Cardiac septum (tissue), 1 donor: ENCODE results near the gene HS3ST3B1. TPM values are rescaled to one million over a fixed set of nuclear protein-coding genes. Genes with fewer than 3 reads are reported as not detected.

Experiments used
- DNase-seq: peaks from one replicate; pipeline ENCODE4 v3.0.0-alpha.2; 2020; ENCODE audit warnings: low spot score
- intact Hi-C: fragments of 100-400 bp; cut with DNase I; formaldehyde crosslinking; loops from one replicate; pipeline ENCODE4 v1.14.0; 2022
- total RNA-seq: library from RNA; stranded (reverse); fragmentation: NEBNext Ultra II Directional; extraction: Animal tissue kit (Norgen Biotek cat#: 25700); gene quantifications from one replicate; pipeline ENCODE4 v1.2.1, GENCODE V29; 2021
- donor health status: DM: no; HTN: no; CAD: no.

The HS3ST3B1 gene
- total RNA-seq, 1 donor from 2014 or later, result 2.6 TPM

DNA sequence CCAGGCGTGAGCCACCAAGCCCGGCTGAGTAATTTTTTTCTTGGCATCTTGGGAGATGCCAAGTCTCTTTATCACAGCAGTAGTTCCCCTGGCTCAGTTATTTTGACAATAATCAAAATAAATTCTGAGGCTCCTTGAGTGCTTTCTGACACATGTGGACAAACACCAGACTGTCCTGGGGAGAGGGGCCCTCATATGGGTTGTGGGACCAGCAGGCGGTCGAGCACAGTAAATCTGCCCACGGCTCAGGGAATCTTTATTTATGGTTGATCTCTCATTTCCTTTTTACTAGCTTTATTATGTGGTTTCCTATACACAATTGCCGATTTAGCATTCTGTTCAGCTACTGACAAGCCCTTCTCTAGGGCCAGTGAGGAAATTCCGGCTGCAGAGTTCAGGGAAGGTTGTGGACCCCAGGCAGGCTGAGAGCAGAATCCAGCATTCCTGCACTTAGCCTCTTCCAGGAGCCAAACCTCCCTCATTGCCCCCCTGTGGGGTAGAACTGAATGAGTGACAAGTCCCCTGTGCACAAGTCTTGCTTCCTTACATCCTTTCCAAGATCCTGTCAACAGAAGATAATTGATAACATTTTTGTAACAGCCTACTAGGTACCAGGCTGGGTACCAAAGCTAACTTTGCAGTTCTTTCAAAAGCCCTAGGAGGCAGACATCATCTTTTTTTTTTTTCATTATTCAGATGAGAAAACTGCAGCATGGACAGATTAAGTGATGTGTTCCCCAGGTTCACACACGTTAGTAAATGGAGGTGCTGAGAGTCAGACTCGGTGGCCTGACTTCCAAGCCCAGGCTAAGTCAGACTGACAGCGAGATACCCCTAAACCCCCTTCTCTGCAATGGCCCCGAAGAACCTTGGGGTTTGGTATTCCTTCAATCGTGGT, 40.2 kb downstream of the HS3ST3B1 start:
- DNase-seq, result peak; percentile 49
- intact Hi-C loops, result no loop called here

DNA sequence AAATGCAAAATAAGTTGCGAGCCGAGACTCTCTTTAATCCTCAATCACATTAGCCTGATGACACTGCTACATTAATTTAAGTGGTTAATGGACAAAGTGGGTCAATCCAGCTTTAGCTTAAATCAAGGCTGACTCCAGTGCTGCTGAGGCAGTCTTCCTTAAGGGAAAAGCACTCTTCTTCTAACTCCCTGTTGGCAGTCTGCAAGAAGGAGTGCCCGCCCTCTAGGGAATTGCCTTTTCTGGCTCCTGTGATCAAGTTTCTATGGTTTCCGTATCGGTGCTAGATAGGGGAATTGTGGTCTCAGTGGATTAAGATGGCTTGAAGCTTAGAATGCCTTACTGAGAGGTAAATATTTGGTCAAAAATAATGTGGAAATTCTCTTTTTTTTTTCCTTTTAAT, 41.0 kb downstream of the HS3ST3B1 start:
- no peak for DNase-seq
- intact Hi-C loops, result no loop called here

DNA sequence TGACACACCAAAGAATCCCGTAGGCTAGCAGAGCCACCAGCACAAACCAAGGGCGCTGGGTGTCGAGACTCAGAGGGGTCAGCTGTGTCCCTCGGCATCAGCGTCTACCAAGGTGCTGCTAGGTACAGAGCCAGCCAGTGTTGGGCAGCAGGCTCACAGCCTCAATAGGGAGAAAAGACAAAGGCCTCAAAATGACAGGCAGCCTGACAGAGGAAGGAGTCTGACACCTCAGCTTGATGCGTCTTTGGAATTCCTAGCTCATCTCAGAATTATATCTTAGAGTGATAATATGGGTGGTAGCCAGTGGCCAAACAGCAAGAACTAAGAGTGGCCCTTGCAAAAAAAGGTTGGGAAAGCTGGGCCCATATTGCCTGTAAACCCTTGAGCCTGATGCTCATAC, 45.9 kb downstream of the HS3ST3B1 start:
- intact Hi-C loops, result no loop called here
- DNase-seq, result peak; percentile 20

DNA sequence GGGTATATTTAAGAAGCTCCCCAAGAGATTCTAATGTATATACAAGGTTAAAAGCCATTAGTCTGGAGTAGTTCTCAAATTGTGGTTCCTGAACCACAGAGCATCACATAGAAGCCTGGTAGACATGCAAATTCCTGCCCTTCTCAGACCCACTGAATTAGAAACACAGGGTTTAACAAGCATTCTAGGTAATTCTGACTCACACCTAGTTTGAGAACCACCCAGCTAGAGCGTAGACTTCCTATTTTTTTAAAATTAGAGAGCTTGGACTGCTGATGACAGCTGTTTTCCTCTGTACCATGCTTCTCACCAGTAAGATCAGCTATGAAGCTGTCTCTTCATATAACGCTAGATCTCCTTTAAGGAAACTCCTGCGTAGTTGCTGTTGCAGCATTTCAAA, 50.6 kb downstream of the HS3ST3B1 start:
- intact Hi-C loops, result no loop called here
- no peak for DNase-seq

DNA sequence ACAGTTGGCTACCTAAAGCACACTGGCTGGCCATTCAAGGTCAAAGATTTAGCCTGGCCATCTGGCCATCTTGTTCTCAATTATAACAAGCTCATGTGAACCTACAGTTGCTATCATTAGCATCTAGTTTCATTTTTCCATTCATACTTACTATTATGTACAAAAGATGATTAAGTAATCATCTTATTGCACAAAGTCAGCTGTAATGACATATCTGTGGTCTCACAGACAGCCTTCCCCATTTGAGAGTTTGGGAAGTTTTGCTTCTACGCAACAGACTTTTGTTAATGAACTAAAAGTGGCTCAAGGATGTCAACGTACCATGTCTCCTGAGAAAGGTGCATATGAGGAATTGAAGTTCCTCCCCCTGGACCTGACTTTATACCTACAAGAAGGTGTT, 51.3 kb downstream of the HS3ST3B1 start:
- intact Hi-C loops, result no loop called here
- DNase-seq, result no peak

DNA sequence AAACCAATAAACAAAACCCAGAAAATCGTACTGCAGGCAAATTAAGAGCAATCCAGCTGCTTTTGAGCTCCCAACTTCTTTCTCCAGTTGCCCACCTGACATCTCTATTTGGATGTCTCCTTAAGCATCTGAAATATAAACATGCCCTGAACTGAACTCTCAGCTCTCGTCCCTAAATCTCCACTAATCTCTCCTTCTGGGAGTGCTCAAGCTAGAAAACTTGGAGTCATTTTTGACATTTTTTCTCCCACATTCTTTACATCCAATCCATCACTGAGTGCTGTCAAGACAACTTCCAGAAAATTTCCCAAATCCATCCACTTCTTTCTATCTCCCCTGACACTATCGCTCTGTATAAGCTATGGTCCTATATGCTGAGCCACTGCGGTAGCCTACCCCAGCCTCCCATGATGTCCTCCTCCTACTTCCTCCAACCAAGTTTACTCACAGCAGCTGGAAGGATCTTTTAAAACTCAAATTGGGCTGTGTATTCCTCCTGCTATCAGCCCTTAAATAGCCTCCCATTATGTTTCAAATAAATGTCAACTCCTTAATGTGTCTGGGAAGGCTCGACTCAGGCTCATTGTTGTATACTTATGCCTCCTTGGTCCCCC, 53.1 kb downstream of the HS3ST3B1 start:
- no peak for DNase-seq
- intact Hi-C loops, result no loop called here

DNA sequence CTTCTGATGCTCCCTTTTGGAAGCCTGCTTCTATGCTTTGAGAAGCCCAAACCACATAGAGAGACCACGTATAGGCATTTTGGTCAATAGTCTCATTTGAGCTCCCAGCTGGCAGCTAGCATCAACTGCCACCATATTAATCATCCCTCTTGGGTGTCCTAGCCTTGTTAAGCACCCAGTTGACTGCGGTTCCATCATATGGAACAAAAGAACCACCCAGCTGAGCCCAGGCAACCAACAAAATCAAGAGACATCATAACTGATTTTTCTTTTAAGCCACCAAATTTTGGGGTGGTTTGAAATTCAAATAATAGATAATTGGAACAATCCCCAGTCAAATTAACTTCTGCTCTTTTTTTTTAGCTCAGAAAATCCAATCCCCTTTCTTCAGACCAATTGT, 53.9 kb downstream of the HS3ST3B1 start:
- intact Hi-C loops, result no loop called here
- no peak for DNase-seq

DNA sequence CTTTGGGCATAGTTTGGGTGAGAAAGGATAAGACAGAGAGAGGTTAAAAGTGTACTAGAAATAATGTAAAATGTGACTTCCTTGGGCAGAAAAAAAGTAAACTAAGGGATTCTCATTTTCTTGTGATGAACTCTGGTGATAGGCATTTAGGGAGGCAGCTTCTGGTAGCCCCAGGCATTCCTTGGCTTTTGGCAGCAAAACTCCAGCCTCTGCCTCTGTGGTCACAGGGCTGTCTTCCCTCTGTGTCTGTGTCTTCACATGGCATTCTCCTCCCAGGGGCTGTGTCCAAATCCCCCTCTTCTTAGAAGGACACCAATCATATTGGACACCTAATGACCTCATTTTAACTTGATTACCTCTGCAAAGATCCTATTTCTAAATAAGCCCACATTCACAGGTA, 54.7 kb downstream of the HS3ST3B1 start:
- DNase-seq, result peak; percentile 6
- intact Hi-C loops, result no loop called here

DNA sequence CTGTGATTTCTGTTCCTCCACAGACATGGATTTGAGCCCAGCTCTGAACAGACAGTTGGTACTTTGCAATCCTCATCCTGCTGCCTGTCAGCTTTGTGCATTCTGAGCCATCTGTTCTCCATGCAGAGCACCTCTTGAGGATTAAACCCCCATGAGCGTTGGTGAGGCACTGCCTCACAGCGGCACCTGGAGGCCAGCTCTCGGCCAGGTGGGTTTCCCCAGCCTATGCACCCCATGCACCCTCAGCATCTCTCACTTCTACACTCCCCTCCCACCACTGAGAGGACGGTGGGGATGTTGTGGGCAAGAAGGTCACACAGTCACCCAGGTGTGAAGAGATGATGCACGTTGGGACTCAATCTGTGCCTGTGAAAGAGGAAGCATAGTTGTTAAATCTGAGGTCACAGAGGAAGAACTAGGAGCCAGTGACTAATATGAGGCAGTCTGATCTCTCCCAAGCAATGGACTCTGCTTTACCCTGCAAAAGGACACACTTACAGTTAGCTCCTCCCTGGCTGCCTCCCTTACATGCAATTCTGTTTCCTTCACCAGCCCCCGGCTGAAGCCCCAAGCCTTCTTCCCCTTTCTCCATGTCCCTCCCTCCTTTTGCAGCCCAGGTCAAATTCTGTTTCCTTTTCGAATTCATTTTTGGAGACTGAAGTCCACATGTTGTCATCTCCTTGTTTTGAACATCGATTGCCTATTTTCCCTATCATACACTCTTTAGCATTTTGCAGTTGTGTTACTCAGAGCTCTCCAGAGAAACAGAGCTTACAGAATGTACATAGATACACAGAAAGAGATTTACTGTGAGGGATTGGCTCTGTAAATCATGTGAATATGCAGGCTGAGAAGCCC, 58.5 kb downstream of the HS3ST3B1 start:
- peak; percentile 55 for DNase-seq
- intact Hi-C loops, result no loop called here

DNA sequence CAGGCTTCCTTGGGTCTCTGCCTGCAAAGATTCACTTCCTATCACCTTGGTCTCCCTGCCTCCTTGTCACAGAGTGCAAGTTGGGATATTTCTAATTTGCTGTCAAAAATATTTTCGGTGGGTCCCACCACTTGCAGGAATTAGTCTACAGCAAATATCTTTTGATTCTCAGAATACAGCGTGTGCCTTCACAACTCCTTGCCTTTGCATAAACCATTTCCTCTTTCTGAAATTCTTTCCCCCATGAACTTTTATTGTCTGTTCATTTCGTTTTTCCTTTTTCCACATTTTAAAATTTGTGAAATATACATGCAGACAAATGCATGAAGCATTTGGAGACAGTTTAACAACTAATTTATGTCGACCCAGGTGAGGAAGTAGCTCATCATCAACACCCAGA, 60.0 kb downstream of the HS3ST3B1 start:
- intact Hi-C loops, result no loop called here
- DNase-seq, result peak; percentile 3

DNA sequence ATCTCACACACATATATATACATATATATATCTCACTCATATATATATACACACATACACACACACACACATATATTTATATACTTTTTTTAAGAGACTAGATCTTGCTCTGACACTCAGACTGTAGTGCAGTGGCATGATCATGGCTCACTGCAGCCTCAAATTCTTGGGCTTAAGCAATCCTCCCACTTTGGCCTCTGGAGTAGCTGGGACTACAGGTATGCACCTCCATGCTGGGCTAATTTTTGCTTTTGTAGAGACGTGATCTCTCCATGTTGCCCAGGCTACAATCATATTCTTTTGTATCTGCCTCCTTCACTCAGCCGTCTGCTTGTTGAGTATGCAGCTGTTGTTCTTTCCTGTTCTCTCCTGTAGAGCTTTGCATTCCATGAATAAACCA, 60.6 kb downstream of the HS3ST3B1 start:
- no peak for DNase-seq
- intact Hi-C loops, result no loop called here

DNA sequence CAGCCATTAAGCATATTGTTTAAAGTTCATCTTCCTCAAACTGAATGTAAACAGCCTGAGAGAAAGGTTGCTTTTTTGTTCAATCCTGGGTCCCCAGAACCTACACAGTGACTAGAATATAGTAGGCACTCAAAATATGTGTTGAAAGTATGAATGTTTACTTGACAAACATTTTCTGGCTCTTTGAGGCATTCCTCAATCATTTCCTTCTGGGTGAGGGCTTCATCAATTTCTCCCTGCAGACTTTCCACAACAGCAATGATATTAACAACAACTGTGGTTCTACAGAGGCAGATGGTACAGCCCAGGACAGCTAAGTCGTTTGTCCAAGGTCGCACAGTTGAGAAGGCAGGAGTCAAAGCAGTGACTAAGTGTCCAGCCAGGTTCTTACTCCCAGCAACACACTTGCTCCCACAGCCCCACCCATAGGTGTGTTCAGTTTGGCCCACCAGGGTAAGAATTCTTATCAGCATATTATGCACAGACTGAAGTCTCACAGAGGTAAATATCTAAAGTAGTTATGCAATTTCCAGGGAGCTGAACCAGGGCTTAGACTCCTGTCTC, 61.1 kb downstream of the HS3ST3B1 start:
- peak; percentile 15 for DNase-seq
- intact Hi-C loops, result no loop called here

DNA sequence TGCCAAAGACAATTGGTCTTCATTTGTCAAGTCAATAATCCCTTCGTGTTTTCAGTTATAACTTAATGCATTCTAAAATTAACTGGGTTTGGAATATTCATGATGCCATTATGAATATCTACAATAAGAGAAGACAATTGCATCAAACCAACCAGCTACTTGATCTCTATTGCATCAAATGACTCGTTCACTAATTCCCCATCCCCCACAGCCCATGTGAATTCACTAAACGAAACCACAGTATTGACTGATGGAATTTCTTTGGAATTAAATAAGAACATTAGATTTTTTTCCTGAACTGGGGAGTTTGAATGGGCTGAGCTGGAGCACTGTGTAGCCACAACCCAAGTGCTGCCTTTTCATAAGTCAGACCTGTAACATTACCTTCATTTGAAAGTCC, 65.3 kb downstream of the HS3ST3B1 start:
- intact Hi-C loops, result no loop called here

DNA sequence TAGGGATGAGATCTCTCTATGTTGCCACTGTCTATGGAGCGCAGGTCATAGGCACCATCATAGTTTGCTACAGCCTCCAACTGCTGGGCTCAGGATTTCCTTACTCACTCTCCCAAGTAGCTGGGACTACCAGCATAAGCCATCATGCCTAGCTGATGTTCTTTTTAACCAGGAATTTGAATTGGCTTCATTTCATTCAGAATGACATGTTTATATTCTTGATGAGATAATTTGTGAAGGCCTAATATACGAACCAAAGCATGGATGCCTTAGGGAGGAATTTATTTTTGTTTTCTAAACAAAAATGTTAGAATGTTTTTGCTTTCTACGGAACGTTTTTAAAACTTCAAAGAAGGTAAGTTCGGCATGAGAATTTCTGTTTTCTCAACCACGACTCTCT, 71.6 kb downstream of the HS3ST3B1 start:
- DNase-seq, result no peak
- intact Hi-C loops, result no loop called here

More for the DNA sequence above, 65.3 kb downstream of the HS3ST3B1 start:
- no peak for DNase-seq

DNA sequence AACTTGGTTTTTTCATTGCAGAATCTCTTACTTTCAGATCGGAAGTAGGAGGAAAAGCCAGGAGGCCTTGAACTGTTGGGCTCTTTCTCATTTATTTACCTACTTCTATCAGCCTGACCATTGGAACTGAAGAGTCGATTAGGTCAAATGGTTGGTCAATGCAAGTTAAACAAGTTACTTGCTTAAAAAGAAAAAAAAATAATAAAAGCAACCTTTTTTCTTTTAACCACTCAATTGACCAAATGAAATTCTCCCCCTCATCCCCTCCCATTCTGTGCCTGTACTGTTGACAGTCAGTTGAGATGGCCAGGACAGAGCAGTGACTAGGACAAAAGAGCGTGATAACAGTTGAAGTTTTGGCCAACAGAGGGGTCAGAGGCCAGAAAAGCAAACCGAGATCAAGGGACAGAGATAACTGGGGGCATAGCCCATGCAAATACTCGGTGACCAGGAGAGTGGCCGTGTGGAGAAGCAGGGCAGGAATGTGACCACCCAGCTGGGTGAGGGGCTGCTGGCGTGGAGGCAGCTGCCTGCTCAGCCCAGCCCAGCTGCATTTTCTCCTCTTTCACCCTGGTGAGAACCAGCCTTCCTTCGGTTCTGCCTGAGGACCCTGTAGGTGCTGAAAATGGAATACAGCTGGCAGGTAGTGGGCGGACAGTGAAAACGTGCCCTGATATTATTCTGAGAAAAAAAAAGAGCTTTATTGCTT, 72.2 kb downstream of the HS3ST3B1 start:
- intact Hi-C loops, result no loop called here
- DNase-seq, result no peak

DNA sequence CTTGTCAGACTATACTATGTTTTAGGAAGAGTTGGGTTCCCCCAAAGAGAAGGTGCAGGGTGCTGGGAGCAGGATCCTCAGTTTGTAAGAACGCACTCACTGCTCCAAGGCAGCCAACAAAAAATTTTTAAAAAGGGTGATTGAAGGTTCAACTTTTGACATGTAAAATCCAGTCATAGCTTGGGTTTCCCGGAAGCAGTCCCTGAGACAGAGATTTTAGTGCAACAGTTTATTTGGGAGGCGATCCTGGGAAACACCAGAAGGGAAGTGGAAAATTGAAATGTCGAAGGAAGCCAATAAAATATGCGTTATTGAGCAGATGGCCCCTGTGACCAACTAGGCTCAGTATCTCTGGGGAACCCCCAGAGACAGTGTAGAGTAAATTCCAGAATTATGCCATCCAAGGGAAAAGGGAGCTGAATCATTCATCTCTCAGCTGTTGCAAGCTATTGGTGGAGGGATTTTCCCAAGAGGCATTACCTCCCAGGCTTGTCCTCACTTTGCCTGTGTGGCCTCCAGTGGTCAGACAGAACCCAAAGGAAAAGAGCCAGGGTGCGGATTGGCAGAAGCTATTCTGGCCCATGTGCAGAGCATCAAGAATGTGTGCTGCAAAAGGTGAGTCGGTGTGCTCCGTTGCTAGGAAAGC, 72.9 kb downstream of the HS3ST3B1 start:
- intact Hi-C loops, result no loop called here
- no peak for DNase-seq

DNA sequence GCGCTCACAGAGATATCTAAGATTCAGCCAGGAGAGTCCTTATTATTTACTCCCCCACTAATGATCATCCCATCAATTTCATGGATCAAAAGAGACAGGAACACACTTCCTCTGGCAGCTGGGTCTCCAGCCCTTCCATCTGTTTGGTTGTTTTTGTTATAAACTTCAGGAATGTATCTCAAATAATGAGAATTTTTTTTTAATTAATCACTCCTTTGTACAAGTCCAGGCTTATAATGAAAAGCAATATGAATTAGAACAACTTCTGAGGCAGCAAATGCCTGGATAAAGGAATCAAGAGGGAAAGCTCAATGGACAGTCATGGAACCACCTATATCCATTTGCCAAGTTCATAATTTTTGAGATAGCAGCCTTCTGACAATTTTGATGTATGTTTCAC, 73.4 kb downstream of the HS3ST3B1 start:
- intact Hi-C loops, result no loop called here

DNA sequence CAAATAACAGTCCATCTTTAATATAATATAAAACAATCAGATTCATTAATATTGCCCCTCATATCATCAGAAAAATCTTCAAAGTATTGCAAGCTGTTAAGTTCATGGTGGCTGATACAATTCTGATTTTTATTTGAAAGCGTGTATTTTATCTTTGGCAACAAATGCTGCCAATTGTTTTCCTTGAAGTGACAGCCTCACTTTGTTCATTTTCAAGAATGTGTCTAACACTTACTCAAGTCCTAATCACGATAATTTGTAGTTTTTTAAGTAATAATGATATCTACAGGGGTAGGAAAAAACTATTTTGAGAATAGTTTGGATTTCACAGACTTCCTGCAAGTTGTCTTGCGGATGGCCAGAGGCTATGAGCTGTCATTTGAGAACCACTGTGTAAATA, 75.8 kb downstream of the HS3ST3B1 start:
- intact Hi-C loops, result no loop called here
- no peak for DNase-seq

More for the DNA sequence above, 73.4 kb downstream of the HS3ST3B1 start:
- no peak for DNase-seq

DNA sequence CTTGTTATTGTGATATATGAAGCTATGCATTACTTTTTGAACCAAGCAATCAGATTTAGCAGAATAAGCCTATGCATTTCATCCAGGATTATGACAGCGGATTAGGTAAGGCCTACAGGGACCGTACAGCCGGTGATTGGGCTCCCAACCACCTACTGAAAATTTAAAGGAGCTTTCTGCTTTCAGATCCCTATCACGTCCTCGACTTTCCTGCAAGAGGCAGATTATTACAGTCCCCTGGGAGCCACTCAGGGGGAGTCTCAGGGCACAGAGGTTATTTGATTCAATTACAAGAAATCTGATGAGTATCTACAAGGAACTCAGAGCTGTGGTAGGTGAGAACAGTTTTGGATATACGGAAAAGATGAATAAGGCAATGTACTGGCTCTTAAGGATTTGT, 80.7 kb downstream of the HS3ST3B1 start:
- intact Hi-C loops, result no loop called here
- DNase-seq, result no peak
